DMS 273 treated with DMSO at 0.1 percent for 48 hours (cell line): ENCODE measurements around the gene STEAP1.
A peak's percentile ranks its signal among the peaks of the same experiment; 100 is the strongest.
"Not testable (repeated sequence)": the region's sequence is repeated elsewhere in the genome, so short reads cannot be mapped to it uniquely, and the experiment has no call there.

Experiments
- DNase-seq: peaks from one replicate; lab custom pipeline; 2025; lab: John Stamatoyannopoulos, UW

The STEAP1 gene

GRCh38 chr7:90153943-90154771 is at the start of gene STEAP1:
TSS of gene STEAP1 (plus strand) at chr7:90154469. CDS start at chr7:90159789, 5,320 bp downstream.
- peak; percentile 49 for DNase-seq

- DNase-seq, result not testable (repeated sequence)
Measured at GRCh38 chr7:90114972-90115371, 39.3 kb upstream of the STEAP1 start.

- DNase-seq, result not testable (repeated sequence)
Measured at GRCh38 chr7:90118551-90119177, 35.6 kb upstream of the STEAP1 start.

- DNase-seq, result peak; percentile 34
Measured at GRCh38 chr7:90119178-90119971, 34.9 kb upstream of the STEAP1 start.

GRCh38 chr7:90120205-90120604 is 34.1 kb upstream of the STEAP1 start:
- DNase-seq, result not testable (repeated sequence)

- DNase-seq, result not testable (repeated sequence)
Measured at GRCh38 chr7:90131746-90132145, 22.5 kb upstream of the STEAP1 start.

- DNase-seq, result not testable (repeated sequence)
Measured at GRCh38 chr7:90147079-90147960, 6.9 kb upstream of the STEAP1 start.

GRCh38 chr7:90149428-90149827 is 4.8 kb upstream of the STEAP1 start:
- DNase-seq, result not testable (repeated sequence)

GRCh38 chr7:90151884-90152283 is 2.4 kb upstream of the STEAP1 start:
- DNase-seq, result not testable (repeated sequence)

GRCh38 chr7:90152642-90153253 is 1.5 kb upstream of the STEAP1 start:
- peak; percentile 36 for DNase-seq

- DNase-seq, result no peak
Measured at GRCh38 chr7:90155206-90155605, 937 bp downstream of the STEAP1 start.

GRCh38 chr7:90157331-90157730 is 3.1 kb downstream of the STEAP1 start:
- not testable (repeated sequence) for DNase-seq

- not testable (repeated sequence) for DNase-seq
Measured at GRCh38 chr7:90157761-90158350, 3.6 kb downstream of the STEAP1 start.

- DNase-seq, result no peak
Measured at GRCh38 chr7:90163534-90163933, 9.3 kb downstream of the STEAP1 start.

- no peak for DNase-seq
Measured at GRCh38 chr7:90165724-90166123, 11.5 kb downstream of the STEAP1 start.

- DNase-seq, result no peak
Measured at GRCh38 chr7:90166153-90166552, 11.9 kb downstream of the STEAP1 start.

- no peak for DNase-seq
Measured at GRCh38 chr7:90167361-90167760, 13.1 kb downstream of the STEAP1 start.

GRCh38 chr7:90169891-90170290 is 15.6 kb downstream of the STEAP1 start:
- no peak for DNase-seq

- DNase-seq, result no peak
Measured at GRCh38 chr7:90172121-90172520, 17.9 kb downstream of the STEAP1 start.

- DNase-seq, result no peak
Measured at GRCh38 chr7:90172624-90173023, 18.4 kb downstream of the STEAP1 start.
